Immature natural killer cell (primary cell): ENCODE results near the gene TNFRSF14. TPM values are rescaled to one million over a fixed set of nuclear protein-coding genes. Genes with fewer than 3 reads are reported as not detected.

Experiments
- DNase-seq, 3 donors: peaks; one replicate each; pipeline ENCODE4 v3.0.0; 2022; ENCODE audit warnings: mixed read lengths in 1 of 3
- H3K27ac Mint-ChIP-seq, 6 donors: one replicate each; pipeline ENCODE4 v1.8.0; 2020; ENCODE audit warnings: mixed read lengths in 6 of 6, mild to moderate bottlenecking in 5 of 6, inconsistent platforms in 4 of 6, moderate library complexity in 3 of 6
- H3K27me3 Mint-ChIP-seq, 3 donors: one replicate each; pipeline ENCODE4 v1.8.0; 2020 to 2021; ENCODE audit warnings: low read depth in 3 of 3, mild to moderate bottlenecking in 3 of 3, mixed read lengths in 3 of 3, moderate library complexity in 3 of 3, inconsistent platforms in 1 of 3
- H3K36me3 Mint-ChIP-seq, 3 donors: one replicate each; pipeline ENCODE4 v1.8.0; 2020; ENCODE audit warnings: mixed read lengths in 3 of 3, inconsistent platforms in 2 of 3, mild to moderate bottlenecking in 2 of 3
- H3K4me1 Mint-ChIP-seq, 2 donors: one replicate each; pipeline ENCODE4 v1.8.0; 2020; ENCODE audit warnings: inconsistent platforms in 2 of 2, mild to moderate bottlenecking in 2 of 2, mixed read lengths in 2 of 2, moderate library complexity in 1 of 2
- H3K4me3 Mint-ChIP-seq, 5 donors: one replicate each; pipeline ENCODE4 v1.8.0; 2020; ENCODE audit warnings: mild to moderate bottlenecking in 5 of 5, mixed read lengths in 5 of 5, inconsistent platforms in 3 of 5, moderate library complexity in 3 of 5
- H3K9me3 Mint-ChIP-seq, 6 donors: one replicate each; pipeline ENCODE4 v1.8.0; 2020; ENCODE audit warnings: mild to moderate bottlenecking in 6 of 6, mixed read lengths in 6 of 6, inconsistent platforms in 4 of 6, moderate library complexity in 3 of 6
- polyA plus RNA-seq, 3 donors: library from polyadenylated mRNA; unstranded; fragments of 300-500 nt; fragmentation: Illumina TruSeq; gene quantifications; one replicate each; pipeline ENCODE4 v1.2.3, GENCODE V29; 2021

TNFRSF14 gene
- polyA plus RNA-seq, 3 donors from 2014 or later: 62.5 to 75.1 (median 63.8) TPM

- H3K27me3 Mint-ChIP-seq: peaks cover 2 to 13% (median 7%) of the 10 kb centered on the region in 3 donors
- no peaks in the 10 kb centered on the region for H3K9me3 Mint-ChIP-seq
- no peak overlapping the region for H3K4me3 Mint-ChIP-seq
- no peak for DNase-seq
- H3K36me3 Mint-ChIP-seq: peaks cover 0 to 4% (median 4%) of the 10 kb centered on the region in 3 donors
- H3K27ac Mint-ChIP-seq: peak overlapping the region in 2 of 6 donors; percentile 24 to 41
- H3K4me1 Mint-ChIP-seq: peaks cover 32 to 34% of the 10 kb centered on the region in 2 donors
Observed at GRCh38 chr1:2580691-2581090, 24.5 kb downstream of the TNFRSF14 start.

- Mint-ChIP-seq H3K27ac (peak overlapping the region in 3 of 6 donors; percentile 2 to 78 (median 25)), H3K9me3 (no peaks in the 10 kb centered on the region), H3K27me3 (peaks cover 4 to 15% (median 10%) of the 10 kb centered on the region in 3 donors), H3K4me3 (no peak overlapping the region), H3K4me1 (peaks cover 29 to 32% of the 10 kb centered on the region in 2 donors), H3K36me3 (peaks cover 0 to 4% (median 4%) of the 10 kb centered on the region in 3 donors)
- DNase-seq: no peak
Observed at GRCh38 chr1:2582391-2582790, 26.2 kb downstream of the TNFRSF14 start.

DNA sequence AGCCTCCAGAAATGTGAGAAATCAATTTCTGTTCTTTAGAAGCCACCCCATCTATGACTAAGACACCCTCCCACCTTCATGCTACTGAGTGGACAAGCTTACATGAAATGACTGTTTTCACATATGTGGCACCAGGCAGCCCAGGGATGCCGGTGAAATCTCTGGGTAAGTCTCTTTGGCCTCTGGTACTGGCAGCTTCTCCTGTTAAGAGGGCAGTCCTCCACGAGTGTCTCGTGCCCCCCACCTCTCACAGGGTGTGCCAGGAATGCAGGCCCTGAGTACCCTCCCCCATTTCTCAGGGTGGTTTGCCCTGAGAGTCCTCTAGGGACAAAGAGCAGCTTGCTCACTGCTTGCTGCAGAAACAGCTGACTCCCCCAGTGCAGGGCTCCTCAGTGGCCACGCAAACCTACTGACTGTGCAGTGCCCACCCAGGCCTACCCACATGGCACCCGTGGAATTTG, 27.2 kb downstream of the TNFRSF14 start:
- peak overlapping the region in 5 of 6 donors; percentile 19 to 95 (median 69) for H3K27ac Mint-ChIP-seq
- H3K4me3 Mint-ChIP-seq: no peak overlapping the region
- peaks cover 4 to 14% (median 10%) of the 10 kb centered on the region in 3 donors for H3K27me3 Mint-ChIP-seq
- no peak for DNase-seq
- H3K36me3 Mint-ChIP-seq: peaks cover 0 to 4% (median 4%) of the 10 kb centered on the region in 3 donors
- H3K4me1 Mint-ChIP-seq: peaks cover 24 to 26% of the 10 kb centered on the region in 2 donors
- no peaks in the 10 kb centered on the region for H3K9me3 Mint-ChIP-seq

DNA sequence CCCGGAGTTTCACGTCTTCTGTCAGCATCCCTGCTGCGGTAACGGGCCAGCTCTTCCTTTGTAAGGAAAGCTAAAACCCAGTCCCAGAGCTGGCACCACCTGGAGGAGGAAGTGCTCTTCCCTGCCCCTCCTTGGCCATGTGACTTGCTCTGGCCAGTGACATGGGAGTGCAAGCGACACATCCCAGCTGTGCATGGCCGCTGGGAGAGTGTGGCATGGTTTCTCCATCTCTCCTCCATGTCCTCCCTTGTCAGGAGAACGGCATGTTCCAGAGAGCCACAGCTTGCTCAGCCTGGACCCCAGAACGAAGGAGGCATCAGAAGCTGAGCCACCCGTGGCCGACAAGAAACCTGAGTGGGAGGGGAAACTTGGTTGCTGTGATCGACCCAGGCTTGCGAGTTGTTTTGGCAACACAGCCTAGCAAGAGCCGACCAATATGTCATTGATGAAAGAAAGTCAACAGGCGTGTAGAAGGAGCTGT, 27.7 kb downstream of the TNFRSF14 start:
- H3K4me1 Mint-ChIP-seq: peaks cover 19 to 21% of the 10 kb centered on the region in 2 donors
- DNase-seq: no peak

DNA sequence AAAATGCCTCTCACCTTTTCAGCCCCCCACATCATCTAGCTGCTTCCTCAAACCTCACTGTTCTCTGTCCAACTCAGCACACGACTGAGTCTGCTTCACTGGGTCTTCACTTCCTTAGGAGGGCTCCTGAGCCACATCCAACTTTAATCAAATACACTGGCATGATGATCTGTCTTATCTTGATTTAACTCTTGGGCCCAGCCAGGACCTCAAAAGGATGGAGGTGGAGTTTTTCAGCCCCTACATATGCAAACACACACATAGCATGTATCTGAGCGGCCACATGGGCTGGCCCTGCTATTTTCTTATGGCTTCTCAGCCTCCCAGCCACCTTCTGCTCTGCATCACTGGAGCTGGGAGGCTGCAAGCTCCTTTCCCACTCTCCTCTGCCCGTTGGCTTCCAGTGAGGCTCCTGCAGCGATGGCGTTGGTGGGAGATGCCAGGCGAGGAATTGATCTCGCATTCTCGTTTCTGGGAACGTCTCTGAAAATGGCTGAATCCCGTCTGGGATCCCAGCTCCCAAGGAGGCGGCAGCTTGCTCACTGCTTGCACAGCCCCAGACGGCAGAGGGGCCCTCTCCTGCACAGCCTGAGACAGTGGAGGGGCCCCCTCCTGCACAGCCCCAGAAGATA, 28.6 kb downstream of the TNFRSF14 start:
- no peak for DNase-seq
- Mint-ChIP-seq H3K36me3 (peaks cover 0 to 2% (median 0%) of the 10 kb centered on the region in 3 donors), H3K27ac (peak overlapping the region; percentile 91 to 98 (median 94)), H3K4me1 (peaks cover 15 to 18% of the 10 kb centered on the region in 2 donors), H3K4me3 (peak overlapping the region; percentile 81 to 94 (median 88)), H3K9me3 (no peaks in the 10 kb centered on the region), H3K27me3 (peaks cover 4 to 7% (median 4%) of the 10 kb centered on the region in 3 donors)

More for the DNA sequence above, 27.7 kb downstream of the TNFRSF14 start:
- Mint-ChIP-seq H3K27ac (peak overlapping the region; percentile 91 to 98 (median 94)), H3K27me3 (peaks cover 4 to 10% (median 8%) of the 10 kb centered on the region in 3 donors), H3K36me3 (peaks cover 0 to 4% (median 1%) of the 10 kb centered on the region in 3 donors), H3K9me3 (no peaks in the 10 kb centered on the region), H3K4me3 (peak overlapping the region in 2 of 5 donors; percentile 85 to 94)

DNA sequence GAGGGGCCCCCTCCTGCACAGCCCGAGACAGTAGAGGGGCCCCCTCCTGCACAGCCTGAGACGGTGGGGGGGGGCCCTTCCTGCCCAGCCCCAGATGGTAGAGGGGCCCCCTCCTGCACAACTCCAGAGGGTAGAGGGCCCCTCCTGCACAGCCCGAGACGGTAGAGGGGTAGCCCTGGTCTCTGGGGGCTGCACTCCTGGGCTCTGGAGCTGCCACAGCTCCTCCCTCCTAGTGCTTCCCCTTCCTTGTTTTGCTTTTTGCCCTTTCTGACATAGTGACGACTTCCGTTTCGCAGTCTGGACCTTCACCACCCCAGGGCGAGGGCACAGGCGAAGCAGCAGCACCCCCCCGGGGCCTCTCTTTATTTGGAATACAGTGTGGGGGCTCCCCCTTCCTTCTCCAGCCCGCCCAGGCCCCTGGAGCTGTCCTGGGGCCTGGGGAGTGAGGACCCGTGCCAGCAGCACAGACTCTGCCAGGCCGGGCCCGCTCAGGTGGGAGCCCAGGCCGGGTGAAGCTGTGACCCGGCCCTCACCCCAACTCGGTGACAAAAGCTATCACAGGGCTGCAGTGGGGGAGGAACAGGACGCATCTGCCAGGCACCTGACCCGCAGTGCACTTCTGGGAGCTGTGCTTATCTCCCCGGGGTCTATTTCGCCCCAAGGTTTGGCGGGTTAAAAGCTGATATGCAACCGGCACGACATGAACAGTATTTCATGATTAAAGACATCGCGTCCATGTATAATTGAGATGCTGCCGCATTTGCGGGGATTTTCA, 29.3 kb downstream of the TNFRSF14 start:
- H3K36me3 Mint-ChIP-seq: no peaks in the 10 kb centered on the region

DNA sequence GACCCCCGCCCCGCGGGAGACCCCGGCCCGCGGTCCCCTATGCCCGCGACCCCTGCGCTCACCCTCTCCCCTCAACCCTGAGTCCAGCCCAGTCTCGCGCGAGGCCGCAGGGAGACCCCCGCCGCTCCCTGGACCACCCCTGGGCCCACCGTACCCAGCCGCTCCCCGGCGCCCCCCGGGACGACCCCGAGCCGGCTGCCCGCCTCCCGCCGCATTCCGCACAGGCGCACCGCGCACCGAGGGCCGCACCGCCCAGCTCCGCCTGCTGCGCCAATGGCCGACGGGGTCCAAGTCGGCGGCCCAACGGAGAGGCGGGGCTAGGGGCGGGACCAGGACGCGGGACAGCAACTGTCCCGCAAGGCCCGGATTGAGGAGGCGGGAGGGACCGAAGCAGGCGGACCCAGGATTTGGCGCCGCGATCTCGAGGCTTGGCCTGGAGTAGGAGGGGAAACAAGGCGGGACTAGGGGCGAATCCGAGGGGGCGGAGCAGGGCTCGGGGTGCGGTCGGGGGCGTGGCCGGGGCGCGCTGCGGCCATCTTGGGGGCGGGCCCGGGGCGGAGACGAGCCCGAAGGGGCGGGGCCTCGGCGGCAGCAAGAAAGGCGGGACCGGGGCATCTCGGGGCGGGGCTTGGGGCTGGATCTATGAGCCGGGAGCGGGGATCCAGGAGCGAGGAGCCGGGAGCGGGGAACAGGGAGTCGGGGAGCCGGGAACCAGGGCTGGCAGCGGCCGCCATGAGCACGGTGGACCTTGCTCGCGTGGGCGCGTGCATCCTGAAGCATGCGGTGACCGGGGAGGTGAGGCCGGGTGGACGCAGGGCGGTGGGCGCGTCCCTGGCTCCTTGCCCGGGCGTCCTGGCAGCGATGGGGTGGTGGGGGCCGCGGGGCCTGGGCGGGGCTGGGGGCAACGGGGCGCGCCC, 30.2 kb downstream of the TNFRSF14 start, which contains the start of gene PRXL2B:
Gene PRXL2B, plus strand, starts transcription at position 624 of the 917 bp plus-strand sequence. Its CDS starts 109 bp downstream, at position 733.
- Mint-ChIP-seq H3K36me3 (no peaks in the 10 kb centered on the region), H3K4me3 (peak within 1 kb of the TSS; percentile 89 to 94 (median 91)), H3K9me3 (no peaks in the 10 kb centered on the region), H3K27me3 (peaks cover 2 to 5% (median 4%) of the 10 kb centered on the region in 3 donors), H3K4me1 (peaks cover 15 to 18% of the 10 kb centered on the region in 2 donors), H3K27ac (peak within 1 kb of the TSS; percentile 91 to 98 (median 94))
- DNase-seq: peak; percentile 94 to 96 (median 96)

More for the DNA sequence above, 29.3 kb downstream of the TNFRSF14 start:
- H3K27me3 Mint-ChIP-seq: peaks cover 2 to 5% (median 4%) of the 10 kb centered on the region in 3 donors
- H3K4me3 Mint-ChIP-seq: peak overlapping the region; percentile 81 to 94 (median 88)
- H3K9me3 Mint-ChIP-seq: no peaks in the 10 kb centered on the region
- DNase-seq: peak; percentile 81
- H3K27ac Mint-ChIP-seq: peak overlapping the region; percentile 91 to 98 (median 94)
- H3K4me1 Mint-ChIP-seq: peaks cover 15 to 18% of the 10 kb centered on the region in 2 donors

- Mint-ChIP-seq H3K27ac (peak overlapping the region in 2 of 6 donors; percentile 61 to 91), H3K4me3 (peak overlapping the region; percentile 55 to 90 (median 63)), H3K9me3 (no peaks in the 10 kb centered on the region), H3K4me1 (peaks cover 15 to 18% of the 10 kb centered on the region in 2 donors), H3K27me3 (peaks cover 2 to 5% (median 3%) of the 10 kb centered on the region in 3 donors), H3K36me3 (no peaks in the 10 kb centered on the region)
- no peak for DNase-seq
Observed at GRCh38 chr1:2587071-2587859, 31.1 kb downstream of the TNFRSF14 start.

DNA sequence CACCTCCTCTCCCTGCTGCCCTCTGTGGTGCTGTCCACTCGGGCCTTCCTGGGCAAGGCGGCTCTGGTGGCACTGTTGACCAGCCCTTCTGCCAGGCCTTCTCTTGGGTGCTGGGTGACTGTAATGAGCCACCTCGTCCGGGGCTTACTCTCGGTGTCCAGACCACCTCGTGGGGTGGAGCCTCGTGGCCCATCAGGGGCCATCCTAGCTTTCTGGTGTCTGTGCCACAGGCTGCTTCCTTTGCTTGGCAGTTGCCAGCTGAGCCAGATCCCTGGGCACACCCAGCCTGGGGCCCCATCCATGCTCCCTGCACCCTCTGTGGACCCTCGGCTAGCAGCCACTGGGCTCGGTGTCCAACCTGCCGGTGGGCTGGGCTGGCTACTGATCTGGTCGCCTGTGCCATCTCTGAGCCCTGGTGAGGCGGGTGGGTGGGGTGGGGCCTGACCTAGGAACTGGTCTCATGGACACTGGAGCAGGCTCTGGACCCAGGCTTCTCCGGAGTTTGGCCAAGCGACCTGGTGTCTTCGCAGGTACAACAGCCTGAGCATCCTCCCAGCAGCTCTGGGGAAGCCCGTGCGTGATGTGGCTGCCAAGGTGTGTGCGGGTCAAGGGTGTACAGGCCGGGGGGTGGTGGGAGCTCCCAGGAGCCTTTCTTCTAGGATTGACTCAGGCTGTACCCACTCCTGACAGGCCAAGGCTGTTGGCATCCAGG, 31.8 kb downstream of the TNFRSF14 start:
- no peaks in the 10 kb centered on the region for H3K36me3 Mint-ChIP-seq
- H3K27me3 Mint-ChIP-seq: peaks cover 2 to 5% (median 3%) of the 10 kb centered on the region in 3 donors
- no peaks in the 10 kb centered on the region for H3K9me3 Mint-ChIP-seq
- H3K4me1 Mint-ChIP-seq: peaks cover 15 to 18% of the 10 kb centered on the region in 2 donors
- H3K4me3 Mint-ChIP-seq: peak overlapping the region in 4 of 5 donors; percentile 38 to 61 (median 52)
- H3K27ac Mint-ChIP-seq: no peak overlapping the region
- DNase-seq: no peak

GRCh38 chr1:2588661-2589430, 32.7 kb downstream of the TNFRSF14 start:
- Mint-ChIP-seq H3K4me3 (peak overlapping the region in 2 of 5 donors; percentile 21 to 47), H3K36me3 (no peaks in the 10 kb centered on the region)

More at GRCh38 chr1:2588661-2589430, 32.7 kb downstream of the TNFRSF14 start:
- no peaks in the 10 kb centered on the region for H3K9me3 Mint-ChIP-seq
- H3K27me3 Mint-ChIP-seq: peaks cover 2 to 5% (median 3%) of the 10 kb centered on the region in 3 donors
- DNase-seq: no peak
- H3K27ac Mint-ChIP-seq: no peak overlapping the region
- peaks cover 15 to 18% of the 10 kb centered on the region in 2 donors for H3K4me1 Mint-ChIP-seq
